Measurements from ENCODE around the gene RAD52.
"Not testable (repeated sequence)": the region's sequence is repeated elsewhere in the genome, so short reads cannot be mapped to it uniquely, and the experiment has no call there.

The RAD52 gene

GRCh38 chr12:966724-967123, 17.2 kb upstream of the RAD52 start:
- DNase-seq: no peak

GRCh38 chr12:958588-959123, 9.2 kb upstream of the RAD52 start:
- DNase-seq: no peak

- DNase-seq: no peak
These were observed 6.4 kb upstream of the RAD52 start for GRCh38 chr12:955939-956338.

GRCh38 chr12:954741-955140, 5.2 kb upstream of the RAD52 start:
- no peak for DNase-seq

- no peak for DNase-seq
These were observed 4.3 kb upstream of the RAD52 start for GRCh38 chr12:953776-954175.

GRCh38 chr12:951176-951575, 1.7 kb upstream of the RAD52 start:
- DNase-seq: no peak

- no peak for DNase-seq
These were observed 1.3 kb downstream of the RAD52 start for GRCh38 chr12:948238-948637.

- DNase-seq: no peak
These were observed 2.9 kb downstream of the RAD52 start for GRCh38 chr12:946631-947030.

- no peak for DNase-seq
These were observed 3.3 kb downstream of the RAD52 start for GRCh38 chr12:946212-946611.

- no peak for DNase-seq
These were observed 5.3 kb downstream of the RAD52 start for GRCh38 chr12:944211-944610.

GRCh38 chr12:943051-943450, 6.4 kb downstream of the RAD52 start:
- DNase-seq: no peak

GRCh38 chr12:938810-939209, 10.7 kb downstream of the RAD52 start:
- DNase-seq: no peak

- no peak for DNase-seq
These were observed 12.8 kb downstream of the RAD52 start for GRCh38 chr12:936377-937345.

GRCh38 chr12:935891-936290, 13.6 kb downstream of the RAD52 start:
- DNase-seq: not testable (repeated sequence)

GRCh38 chr12:931591-931990, 17.9 kb downstream of the RAD52 start:
- no peak for DNase-seq

GRCh38 chr12:931060-931459, 18.4 kb downstream of the RAD52 start:
- no peak for DNase-seq

- DNase-seq: no peak
These were observed 22.9 kb downstream of the RAD52 start for GRCh38 chr12:926641-927040.

- no peak for DNase-seq
These were observed 27.2 kb downstream of the RAD52 start for GRCh38 chr12:922285-922684.

GRCh38 chr12:920676-921075, 28.8 kb downstream of the RAD52 start:
- no peak for DNase-seq

- DNase-seq: no peak
These were observed 32.6 kb downstream of the RAD52 start for GRCh38 chr12:916712-917445.

- peak; percentile 13 for DNase-seq
These were observed 33.3 kb downstream of the RAD52 start for GRCh38 chr12:916240-916639.

- no peak for DNase-seq
These were observed 34.4 kb downstream of the RAD52 start for GRCh38 chr12:915090-915489.

GRCh38 chr12:913919-914698, 35.4 kb downstream of the RAD52 start:
- DNase-seq: no peak

Data from activated CD4-positive, alpha-beta T cell treated with anti-CD3 and anti-CD28 coated beads, Interleukin-2, amount 50 U/mL, for 1 hour (primary cell).